WI38 (cell line): ENCODE results near the gene PGF.
A peak's percentile ranks its signal among the peaks of the same experiment; 100 is the strongest.

Experiments used
- H3K4me3 ChIP-seq: 2 replicates; pipeline ENCODE4 v1.5.1; 2011; ENCODE audit warnings: low read depth, mild to moderate bottlenecking, control low read depth, low read length
- CTCF ChIP-seq: IDR thresholded peaks from 2 replicates; pipeline ENCODE4 v1.5.1; 2012; ENCODE audit warnings: low read depth, mild to moderate bottlenecking, control low read depth, low read length

Gene PGF

GRCh38 chr14:74909501-74909900 is 45.9 kb downstream of the PGF start:
- H3K4me3 ChIP-seq = no peak overlapping the region
- TF ChIP-seq CTCF = no peak

DNA sequence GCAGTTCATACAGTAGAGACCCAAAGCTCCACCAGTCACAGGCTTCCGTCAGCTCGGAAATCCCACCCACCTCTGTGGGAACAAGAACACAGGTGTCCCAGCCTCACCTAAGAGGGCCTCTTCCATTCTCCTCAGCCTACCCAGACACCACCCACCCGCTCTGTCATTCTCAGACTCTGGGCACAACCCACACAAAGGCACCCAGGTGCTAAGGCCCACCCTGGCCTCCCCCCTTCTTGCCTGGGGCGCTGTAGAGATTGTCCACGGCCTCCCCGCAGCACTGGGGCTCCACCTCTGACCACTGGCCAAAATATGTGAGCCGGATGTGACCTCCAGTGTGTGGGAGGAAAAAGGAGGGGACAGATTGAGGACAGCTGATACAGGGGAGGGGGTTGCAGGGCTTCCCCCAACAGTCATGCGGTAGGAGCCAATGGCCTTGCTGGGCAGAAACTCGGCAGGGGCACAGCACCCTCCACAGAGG is 46.5 kb downstream of the PGF start:
- TF ChIP-seq CTCF = no peak
- no peak overlapping the region for H3K4me3 ChIP-seq

GRCh38 chr14:74907744-74908143 is 47.7 kb downstream of the PGF start:
- no peak overlapping the region for H3K4me3 ChIP-seq
- TF ChIP-seq CTCF = no peak

- no peak overlapping the region for H3K4me3 ChIP-seq
- peak; percentile 26; the same call in 1 of the 2 replicates for TF ChIP-seq CTCF
Measured at GRCh38 chr14:74906925-74907521, 48.4 kb downstream of the PGF start.

GRCh38 chr14:74905595-74906142 is 49.7 kb downstream of the PGF start:
- TF ChIP-seq CTCF = peak; percentile 94
- no peak overlapping the region for H3K4me3 ChIP-seq

DNA sequence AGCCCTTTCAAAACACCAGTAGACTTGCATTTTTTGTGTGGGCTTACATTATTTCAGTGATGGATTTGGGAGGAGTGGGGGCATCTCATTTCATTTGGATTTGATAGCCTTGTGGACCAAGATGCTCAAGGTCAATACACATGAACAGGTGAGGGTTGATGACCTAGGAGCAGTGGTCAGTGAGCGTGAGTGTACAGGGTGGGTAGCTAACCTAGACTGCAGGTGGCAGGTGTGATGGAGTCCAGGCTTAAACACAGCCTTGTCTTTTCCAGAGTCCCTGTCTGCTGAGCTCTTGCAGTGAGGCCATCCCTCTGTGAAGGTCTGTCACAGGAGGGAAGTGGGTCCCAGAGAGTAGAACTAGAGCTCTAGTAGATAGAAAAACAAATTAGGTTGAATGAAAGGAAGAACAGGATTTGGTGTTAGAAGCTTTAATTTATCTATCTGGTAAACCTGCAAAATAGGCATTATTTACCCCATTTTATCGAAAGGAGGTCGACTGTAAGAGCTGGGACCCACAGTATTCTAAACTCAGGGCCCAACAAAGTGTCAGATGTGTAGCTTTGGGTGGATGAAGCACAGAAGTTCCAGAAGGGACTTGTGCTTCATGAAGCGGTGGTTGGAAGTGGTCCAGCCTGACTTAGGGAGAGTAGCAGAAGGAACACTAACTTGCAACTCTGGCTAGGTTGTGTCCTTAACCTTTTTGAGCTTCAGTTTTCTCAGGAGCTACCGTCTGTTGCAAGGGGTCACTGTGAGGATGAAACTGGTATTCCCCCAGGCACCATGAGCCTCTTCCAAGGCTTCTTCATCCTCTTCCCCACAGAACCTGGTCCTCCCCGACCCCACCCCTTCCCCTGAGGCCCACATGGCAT is 50.5 kb downstream of the PGF start:
- no peak for TF ChIP-seq CTCF
- H3K4me3 ChIP-seq = no peak overlapping the region
